ENCODE data around the gene OSBPL5.
A peak's percentile ranks its signal among the peaks of the same experiment; 100 is the strongest.
"Not testable (repeated sequence)": the region's sequence is repeated elsewhere in the genome, so short reads cannot be mapped to it uniquely, and the experiment has no call there.

OSBPL5 gene

DNA sequence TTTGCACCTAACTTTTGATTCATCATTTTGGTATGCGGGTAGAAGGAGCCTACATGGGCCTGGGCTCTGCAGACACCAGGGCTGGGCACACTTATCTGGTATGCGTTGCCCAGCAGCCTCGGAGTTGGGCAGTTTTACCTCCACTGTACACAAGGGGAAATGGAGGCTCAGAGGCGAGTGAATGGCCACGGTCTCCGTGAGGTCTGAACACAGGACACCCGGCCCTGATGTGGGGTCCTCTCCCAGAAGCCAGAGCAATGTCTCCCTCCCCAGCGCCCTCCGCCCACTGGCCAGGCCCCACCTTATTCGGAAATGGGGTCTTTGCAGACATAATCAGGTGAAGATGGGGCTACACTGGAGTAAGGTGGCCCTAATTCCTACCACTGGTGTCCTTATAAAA, 43.7 kb downstream of the OSBPL5 start:
- no peak for DNase-seq

DNA sequence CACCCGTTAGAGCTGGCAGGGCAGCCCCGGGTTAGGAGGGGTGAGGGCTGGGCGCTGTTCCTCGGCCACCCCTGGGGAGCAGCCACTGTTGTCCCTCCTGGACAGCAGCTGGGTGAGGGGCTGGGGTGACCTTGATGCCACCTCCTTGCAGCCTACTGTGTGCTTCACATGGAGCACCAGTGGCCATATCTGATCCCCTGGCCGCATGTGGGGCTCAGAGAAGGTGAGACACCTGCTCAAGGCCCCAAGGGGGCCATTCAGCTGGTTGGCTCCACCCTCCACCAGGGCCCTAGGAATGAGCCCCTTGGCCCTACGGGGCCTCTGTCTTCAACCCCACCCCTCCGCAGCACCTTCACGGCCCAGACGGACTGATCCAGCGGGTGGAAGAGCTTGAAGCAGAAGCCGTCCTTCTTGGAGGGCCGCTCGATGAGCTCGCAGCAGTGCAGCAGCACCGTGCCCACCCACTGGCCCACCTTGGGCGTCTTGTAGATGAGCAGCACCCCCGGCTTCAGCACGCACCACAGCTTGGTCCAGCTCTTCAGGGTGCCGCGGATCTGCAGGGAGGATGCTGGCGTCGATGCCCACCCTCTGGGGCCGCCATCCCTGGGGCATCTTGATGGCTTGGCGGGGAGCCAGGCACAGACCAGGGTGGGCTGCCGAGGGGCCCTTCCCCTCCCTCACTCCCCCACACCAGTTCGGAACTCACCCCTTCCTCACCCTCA, 44.9 kb downstream of the OSBPL5 start:
- DNase-seq, result no peak

DNA sequence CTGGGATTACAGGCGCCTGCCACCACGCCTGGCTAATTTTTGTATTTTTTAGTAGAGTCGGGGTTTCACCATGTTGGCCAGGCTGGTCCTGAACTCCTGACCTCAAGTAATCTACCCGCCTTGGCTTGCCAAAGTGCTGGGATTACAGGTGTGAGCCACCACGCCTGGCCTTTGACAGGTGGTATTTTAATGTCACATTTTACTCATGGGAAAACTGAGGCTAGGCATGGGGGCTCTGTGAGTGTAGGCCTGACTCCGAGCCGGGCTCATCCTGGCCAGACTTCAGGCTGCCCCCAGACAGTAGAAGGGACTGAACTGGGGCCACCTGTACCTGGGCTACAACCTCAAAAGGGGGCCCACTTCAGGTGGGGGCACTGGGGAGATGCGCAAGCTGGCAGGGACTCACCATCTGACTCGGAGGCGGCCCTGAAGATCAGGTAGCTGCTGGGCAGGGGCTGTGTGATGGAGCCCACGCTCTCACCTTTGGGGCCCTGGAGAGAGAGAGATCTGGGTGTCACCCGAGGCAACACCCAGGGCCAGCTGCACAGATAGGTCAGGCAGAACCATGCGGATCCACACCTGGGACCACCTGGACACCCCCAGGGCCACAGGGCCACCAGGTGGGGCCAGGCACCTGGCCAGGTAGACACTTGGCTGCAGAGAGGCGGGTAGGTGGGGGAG, 45.8 kb downstream of the OSBPL5 start:
- no peak for DNase-seq

DNA sequence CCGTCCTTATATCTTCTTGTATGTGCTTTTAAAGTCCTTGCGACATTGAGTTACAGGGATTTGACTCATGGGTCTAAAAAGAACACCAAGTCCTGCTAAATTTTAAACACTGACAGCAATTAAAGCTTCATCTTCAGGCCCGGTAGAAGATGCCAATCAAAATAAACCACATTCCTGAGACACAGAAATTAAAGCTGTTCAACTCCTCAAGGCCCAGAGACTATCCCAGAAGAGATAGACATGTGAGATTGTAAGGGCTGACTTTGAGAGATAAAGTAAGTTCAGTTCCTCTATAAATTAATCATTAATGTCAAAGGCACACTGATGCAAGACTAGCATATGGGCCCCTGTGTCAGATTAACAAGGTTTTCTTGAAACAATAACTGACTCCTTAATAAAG, 49.8 kb downstream of the OSBPL5 start:
- no peak for DNase-seq

DNA sequence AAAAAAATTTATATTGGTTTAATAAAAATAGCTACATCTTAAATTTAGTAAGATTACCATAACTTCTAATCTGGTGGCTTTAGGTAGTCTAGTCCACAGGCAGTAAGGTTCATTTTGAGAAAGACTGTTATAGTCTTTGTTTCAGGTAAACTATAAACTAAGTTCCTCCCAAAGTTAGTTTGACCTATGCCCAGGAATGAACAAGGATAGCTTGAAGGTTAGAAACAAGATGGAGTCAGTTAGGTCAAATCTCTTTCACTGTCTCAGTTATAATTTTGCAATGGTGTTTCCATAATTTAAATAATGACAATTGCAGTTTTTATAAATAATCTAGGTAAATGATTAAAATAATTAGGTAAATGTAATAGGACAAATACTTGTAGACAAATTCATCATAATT, 51.4 kb downstream of the OSBPL5 start:
- DNase-seq, result not testable (repeated sequence)

DNA sequence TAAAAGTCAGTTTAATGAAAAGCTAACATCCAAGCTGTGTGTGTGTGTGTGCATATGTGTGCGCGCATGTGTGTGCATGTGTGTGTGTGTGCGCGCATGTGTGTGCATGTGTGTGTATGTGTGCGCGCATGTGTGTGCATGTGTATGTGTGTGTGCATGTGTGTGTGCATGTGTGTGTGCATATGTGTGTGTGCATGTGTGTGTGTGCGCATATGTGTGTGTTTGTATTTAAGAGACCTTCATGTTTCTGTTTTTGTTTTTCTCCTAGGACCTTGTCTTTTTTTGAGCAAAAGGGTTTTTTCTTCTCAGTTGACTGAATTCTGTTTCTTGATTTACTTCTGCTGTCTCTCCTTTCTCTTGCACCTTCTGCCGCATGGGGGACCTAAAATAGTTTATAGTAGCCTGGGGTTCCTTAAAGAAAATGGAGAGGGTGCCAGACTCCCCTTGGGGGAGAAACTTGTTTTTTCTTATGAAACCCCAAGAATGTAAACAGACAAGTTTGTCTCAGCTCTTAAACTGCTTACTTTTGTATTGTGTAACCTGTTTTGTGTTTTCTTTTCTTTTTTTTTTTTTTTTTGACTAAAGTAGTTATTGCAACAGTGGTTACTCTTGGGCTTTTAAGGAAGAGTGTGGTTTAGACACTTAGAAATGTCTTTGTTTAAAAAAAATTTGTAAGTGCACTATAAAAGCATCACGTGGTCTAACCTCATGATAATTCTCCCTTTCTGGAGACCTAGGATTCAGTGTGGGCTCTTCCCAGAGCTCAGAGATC, 53.0 kb downstream of the OSBPL5 start:
- no peak for DNase-seq

DNA sequence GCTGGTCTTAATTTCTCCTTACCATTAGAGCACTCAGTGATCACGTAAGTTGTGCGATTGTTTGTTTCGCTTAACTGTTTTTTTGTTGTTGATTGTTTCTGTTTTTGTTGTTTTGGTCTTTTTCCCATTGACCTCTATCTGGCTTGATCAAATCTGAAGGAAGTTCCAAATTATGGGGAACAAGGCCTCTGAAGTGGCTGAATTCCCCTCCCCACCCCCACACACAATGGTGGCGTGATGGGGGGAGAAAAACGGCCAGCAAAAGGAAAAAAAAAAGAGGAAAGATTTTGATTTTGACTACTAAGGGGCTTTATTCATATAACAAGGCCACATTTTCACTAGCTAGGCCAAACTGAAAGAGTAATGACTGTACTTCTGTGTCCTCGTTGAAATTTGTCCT, 53.6 kb downstream of the OSBPL5 start:
- DNase-seq, result no peak

DNA sequence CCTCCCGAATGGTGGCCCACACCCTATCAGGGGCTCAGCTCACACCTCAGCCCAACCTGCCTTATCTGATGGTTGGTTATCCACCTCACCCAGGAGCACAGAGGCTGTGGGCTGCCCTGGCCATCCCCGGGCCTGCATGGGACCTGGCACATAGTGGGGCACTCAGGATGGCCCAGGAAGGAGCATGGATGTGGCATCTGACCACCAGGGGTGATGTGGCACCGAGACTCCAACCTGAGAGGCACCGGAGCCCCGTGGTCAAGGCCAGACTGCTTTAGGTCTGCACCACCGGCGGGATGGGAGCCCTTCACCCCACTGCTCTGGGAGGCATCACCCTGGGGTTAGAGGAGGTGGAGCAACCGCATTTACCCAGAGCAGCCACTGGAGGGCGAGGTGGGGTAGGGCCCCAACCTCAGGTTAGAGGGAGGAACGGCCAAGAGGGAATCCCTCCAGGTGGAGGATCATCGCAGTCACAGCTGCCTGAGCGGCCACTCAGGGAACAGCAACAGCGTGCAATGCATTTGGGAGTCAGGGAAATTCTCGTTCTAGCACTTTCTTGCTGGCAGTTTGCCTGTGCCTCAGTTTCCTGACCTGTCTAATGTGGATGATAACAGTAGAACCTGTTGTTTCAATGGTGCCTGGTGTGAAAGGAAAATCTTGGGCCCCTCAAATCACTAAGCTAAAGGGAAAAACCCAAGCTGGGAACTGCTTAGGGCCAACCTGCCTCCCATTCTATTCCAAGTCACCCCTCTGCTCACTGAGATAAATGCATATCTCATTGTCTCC, 55.0 kb downstream of the OSBPL5 start:
- DNase-seq, result peak; percentile 25

DNA sequence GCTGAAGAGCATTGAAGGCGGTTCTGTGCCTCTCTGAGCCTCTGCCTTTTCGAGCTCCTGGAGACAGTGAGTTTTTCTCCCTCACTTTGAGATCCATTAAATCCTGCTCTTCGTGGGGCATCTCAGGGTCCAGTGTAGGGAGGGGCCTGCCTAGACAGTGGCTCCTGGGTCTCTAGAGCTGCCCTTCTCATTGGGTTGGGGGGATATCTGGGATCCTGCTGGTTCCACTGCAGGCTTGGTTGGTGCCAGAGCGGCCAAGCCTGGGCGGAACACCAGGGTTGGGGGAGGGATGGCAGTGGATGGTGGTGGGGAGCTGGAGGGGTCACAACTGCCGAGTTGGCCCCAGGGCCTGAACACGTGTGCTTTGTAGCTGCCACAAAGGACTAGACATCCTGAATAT, 55.7 kb downstream of the OSBPL5 start:
- no peak for DNase-seq

DNA sequence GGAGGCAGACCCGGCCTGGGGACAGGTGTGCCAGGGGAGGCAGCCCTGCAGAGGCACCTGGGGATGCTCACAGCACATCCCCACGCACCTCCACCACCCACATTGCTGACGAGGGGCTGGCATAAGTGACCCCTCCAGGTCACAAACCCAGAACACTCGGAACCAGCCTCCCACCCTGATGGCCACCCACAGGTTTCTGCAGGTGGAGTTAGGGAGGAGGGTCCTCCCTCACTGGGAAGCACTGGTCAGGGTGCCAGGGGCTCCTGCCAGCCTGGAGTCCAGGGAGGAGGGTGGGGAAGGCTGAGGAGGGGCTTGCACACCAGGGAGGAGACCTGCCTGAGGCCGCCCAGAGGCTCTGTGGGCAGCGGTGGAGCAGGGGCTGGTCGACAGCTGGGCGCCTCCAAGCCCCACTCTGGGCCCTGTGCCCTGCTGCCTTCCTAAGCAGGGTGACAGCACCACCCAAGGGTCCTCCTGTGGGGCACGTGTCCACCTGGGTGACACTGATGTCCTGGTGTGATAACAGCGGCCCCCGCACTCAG, 56.9 kb downstream of the OSBPL5 start:
- DNase-seq, result no peak

DNA sequence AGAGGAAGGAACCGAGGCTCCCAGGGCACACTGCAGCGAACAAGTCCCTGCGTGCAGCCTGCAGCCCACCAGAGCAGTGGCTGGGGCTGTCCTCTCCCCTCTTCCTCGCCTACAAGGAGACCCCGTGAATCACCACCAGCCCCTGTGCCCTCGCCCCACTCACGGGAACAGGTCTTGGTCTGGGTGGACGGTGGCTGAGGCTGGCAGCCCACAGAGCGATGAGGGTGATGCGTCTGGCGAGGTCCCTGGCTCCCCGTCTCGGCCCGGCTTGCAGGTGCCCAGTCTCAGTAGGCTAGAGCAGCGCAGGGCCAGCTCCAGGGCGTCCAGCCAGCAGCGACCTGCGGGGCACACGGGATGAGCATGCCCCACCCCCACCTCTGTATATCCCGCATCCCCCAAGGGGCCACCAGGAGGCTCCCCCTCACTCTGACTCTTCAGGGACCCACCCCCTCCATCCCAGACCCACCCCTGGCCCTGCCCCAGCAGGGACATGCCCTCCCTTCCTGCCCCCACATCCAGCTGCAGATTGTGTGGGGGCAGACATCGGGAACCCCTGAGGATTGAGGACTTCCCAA, 57.4 kb downstream of the OSBPL5 start:
- no peak for DNase-seq

DNA sequence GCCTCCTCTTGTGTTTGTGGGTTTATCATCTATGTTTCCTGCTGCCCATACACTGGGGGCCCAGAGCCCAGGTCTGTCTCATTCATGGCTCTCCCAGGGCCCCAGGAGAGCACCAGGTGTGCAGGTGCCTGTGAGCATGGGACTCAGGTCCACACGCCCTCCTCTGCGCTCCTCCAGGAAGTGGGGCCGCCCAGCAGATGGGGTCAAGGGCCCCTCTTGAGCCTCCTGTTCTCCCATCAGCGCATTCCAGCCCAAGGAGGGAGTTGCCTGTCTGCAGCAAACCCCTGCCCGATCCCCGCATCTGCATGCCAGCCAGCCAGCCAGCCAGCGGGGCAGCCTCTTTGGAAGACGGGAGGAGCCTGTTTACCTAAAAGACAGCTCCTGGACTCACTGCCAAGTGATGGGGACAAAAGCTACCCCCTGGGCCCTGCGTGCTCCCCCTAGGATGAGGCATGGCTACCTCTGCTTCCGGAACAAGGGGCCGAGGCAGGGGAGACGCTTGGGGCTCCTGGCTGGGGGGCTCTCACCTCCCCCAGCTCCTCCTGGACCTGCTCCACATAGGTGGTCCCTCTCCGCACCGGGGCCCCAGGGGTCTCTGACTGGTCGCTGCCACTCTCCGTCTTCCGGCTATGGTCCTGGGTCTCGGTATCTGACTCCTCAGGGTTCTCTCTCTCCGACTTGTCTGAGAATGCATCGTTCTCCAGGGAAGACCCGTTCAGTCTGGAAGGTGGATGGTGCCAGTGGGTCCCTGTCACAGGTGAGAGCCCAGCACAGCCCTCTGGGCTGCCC, 58.2 kb downstream of the OSBPL5 start:
- DNase-seq, result no peak

DNA sequence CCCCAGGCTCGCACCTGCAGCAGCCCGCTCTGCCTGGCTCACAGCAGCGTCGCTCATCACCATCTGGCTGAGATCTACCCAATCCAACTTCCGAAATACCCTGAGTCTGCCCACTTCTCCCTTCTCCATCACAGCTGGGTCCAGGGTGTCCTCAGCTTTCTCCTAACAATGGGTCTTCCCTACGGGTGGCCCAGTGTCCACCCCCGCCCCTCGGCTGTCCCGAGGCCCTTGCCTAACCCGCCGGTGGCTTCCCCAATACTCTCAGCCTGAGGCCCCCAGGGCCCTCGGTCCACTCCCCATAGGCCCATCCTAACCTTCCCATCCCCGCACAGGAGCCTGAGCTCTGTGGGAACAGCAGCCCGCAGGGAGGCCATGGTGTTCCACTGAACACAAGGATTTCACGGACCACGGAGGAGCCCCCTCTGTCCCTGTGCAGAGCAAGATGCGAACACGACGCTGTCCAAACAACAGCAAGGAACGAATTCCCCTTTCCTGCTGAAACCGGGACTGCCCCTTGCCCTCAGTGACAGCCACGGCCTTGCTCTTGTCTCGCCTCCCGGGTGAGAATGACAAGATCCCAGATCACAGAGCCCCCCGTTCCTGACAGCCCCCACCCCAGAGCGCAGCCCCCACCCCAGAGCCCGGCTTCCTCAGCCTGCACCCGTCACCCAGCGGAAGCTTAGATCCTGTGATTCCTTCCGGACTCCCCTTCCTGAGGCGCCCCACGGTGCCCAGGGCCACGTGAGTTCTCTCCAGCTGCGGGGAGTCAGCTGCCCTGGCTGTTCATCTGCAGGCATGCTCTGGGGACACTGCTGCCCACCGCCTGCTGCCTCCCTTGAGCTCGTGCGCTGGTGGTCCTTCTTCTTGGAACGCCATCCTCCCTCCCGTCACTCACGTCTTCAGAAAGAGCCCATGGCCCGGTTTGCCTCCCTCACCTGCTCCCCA, 59.0 kb downstream of the OSBPL5 start:
- no peak for DNase-seq

DNA sequence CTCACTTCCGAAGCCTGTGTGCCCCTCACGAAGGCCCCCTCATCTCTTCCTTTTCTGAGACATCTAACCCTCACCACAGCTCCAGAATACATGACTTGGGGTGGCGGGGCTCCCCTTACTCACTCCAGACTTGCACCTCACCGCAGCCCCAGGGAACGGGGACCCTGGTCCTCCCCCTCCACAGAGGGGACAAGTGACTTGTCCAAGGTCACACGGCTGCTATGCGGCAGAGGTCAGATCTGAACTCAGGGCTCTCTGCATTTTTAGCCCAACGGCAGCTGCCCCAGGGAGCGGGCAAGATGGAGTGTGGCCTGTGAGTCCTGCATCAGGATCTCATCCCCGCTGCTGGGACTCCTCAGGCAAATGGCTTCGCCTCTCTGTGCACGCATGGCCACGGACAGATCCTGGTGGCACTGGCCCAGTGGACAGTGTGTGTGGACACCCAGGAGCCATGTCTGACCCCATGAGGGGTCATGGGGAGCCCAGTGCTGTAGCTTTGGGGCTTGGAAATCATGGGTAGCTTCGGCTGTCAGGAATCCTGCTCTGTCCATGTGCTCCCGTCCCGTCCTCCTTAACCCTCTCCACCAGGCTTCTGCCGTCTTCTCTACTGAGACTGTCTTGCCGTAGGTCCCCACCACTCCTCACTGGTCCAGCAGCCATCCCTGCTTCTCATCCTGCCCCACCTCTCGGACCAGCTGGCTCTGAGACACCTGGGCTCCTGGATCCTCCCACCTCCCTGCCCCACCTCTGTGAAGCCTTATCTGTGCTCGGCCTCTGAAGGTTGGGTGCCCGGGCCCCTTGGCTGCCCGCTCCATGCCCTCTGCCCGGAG, 59.9 kb downstream of the OSBPL5 start:
- no peak for DNase-seq

DNA sequence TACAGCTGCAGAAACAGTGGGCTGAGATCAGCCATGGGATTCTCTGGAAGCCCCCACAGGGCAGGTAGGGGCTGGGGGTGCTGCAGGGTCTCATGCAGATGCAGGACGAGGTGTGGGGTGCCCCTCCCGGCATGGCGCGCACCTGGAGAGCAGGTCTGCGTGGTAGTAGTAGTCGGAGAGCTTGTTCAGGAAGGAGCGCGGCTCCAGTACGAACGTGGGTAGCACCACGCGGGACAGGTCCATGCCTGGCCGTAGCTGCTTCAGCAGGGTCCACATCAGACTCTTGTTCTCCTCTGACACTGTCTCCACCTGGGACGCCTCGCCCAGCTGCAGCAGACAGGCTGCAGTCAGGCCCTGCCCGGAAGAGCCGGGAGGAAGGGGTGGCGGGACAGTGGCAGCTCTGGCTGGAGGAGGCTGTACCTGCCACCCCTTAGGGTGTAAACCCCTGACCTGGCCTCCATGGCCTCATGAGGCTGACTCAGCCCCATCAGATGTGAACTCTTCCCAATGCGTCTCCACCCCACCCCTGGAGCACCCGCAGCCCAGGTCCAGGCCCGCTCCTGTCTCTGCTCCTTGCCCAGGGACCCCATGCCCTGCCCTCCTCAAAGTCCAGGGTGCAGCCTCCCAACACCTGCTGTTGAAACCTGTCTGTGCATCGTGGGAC, 60.9 kb downstream of the OSBPL5 start:
- no peak for DNase-seq

DNA sequence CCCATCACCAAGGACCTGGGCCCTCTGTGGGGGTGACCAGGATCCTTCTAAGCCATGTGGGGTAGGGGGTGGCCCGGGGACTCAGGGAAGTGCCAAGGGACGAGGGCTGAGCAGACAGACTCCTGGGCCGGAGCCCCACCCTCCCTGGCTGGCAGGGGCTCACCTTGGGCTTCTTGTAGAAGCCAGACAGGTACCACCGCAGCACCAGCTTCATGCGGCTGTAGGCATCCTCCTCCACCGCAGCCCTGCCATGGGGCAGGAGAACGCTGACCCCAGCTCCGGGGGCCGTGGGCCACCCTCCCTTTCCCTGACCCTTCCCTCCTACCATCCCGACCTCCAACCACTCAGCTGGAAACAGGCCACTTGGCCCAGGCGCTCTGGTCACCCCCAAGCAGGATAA, 62.0 kb downstream of the OSBPL5 start:
- DNase-seq, result no peak

DNA sequence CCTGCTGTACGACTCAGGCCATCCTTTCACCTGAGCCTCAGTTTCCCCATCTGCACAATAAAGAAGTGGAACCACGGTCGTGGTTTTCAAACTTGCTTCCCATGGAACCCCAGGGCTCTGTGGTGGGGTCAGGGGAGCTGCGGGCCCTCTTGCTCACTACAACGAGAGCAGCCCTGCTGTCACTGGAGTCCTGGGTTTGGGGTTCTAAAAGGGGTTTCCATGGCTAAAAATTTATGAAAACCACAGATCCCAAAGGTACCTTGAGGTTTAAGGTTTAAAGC, 62.5 kb downstream of the OSBPL5 start:
- no peak for DNase-seq

DNA sequence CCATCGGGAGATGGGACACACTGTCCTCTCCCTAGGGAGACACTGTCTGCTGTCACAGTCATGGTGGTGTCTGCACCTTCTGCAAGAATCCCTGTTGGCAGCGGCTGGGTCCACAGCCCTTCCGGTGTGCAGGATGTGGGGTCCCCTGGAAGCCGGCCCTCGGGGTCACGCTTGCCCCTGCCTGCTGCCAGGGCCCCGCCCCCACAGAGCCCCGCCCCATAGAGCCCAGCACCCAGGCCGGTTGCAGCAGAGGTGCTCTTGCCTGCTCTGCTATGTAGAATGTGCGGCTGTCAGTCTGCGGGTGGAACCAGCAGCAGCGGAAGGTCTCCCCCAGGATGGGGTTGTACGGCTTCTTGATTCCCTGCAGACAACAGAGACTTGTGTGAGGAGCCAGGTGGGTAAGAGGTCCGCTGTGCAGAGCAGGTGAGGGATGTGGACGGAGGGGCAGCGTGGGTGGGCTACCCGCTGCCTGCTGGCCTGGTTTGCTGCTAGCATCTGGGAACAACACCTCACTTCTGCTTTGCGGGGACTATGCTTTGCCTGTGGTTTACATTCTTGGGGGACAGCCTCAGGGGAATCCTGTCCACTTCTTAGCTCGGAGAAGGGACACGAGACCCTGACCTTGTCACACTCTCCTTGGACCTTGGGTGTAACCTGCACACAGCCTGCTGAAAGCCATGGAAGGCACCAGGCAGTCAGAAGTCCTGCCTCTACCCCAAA, 63.0 kb downstream of the OSBPL5 start:
- DNase-seq, result no peak
